ENCODE data around the gene ASCC2.

ASCC2 gene

GRCh38 chr22:29768052-29768693, 69.9 kb downstream of the ASCC2 start:
- H3K4me3 ChIP-seq (ENCODE audit: low read length) = peak overlapping the region; percentile 74
- DNase-seq (ENCODE audit: low read depth) = no peak
- no peak for TF ChIP-seq CTCF (IDR thresholded peaks at IDR 0.05; ENCODE audit: insufficient read depth, low read depth, low read length, missing control alignments)

- peak; percentile 92 for DNase-seq (ENCODE audit: low read depth)
- peak within 1 kb of the TSS; percentile 74 for H3K4me3 ChIP-seq (ENCODE audit: low read length)
- no peak for TF ChIP-seq CTCF (IDR thresholded peaks at IDR 0.05; ENCODE audit: insufficient read depth, low read depth, low read length, missing control alignments)
Measured at GRCh38 chr22:29767171-29768051, 70.7 kb downstream of the ASCC2 start, which contains the start of gene UQCR10. Gene UQCR10, plus strand, starts transcription at chr22:29767369. Its CDS starts 30 bp downstream, at chr22:29767399.

DNA sequence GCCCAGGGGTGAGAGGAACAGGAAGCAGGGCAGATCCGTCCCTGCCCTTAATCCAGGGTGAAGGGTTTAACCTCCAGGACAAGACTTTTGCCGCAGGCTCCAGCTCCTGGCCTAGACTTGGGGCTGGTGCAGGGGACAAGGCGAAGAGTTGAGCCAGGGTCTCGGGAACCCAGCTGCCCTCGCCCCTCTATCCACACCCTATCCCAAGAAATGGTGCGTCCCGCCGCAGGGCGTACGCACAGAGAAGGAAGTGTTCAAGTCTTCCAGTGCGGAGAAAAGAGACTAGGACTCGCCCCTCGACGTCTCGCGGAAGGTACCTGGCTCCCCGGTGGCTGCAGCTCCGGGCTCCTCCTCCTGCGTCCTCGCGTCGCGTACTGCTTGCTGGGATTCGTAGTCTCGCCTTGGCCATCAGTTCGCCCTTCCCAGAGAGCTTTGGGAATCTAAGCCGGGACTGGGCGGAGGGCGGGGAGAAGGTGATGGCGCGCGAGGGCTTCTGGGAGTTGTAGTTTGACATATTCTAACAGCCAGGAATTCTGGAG, 71.4 kb downstream of the ASCC2 start, which contains the start of gene ZMAT5:
ZMAT5 (minus strand) TSS at position 376 of the 539 bp plus-strand sequence. CDS start 18,463 bp downstream, outside the sequence.
- no peak for TF ChIP-seq CTCF (IDR thresholded peaks at IDR 0.05; ENCODE audit: insufficient read depth, low read depth, low read length, missing control alignments)
- H3K4me3 ChIP-seq (ENCODE audit: low read length) = peak within 1 kb of the TSS; percentile 74
- peak; percentile 99 for DNase-seq (ENCODE audit: low read depth)

- H3K4me3 ChIP-seq (ENCODE audit: low read length) = peak overlapping the region; percentile 74
- DNase-seq (ENCODE audit: low read depth) = peak; percentile 14
- no peak for TF ChIP-seq CTCF (IDR thresholded peaks at IDR 0.05; ENCODE audit: insufficient read depth, low read depth, low read length, missing control alignments)
Measured at GRCh38 chr22:29765905-29766631, 72.0 kb downstream of the ASCC2 start.

- peak; percentile 63 for DNase-seq (ENCODE audit: low read depth)
- no peak overlapping the region for H3K4me3 ChIP-seq (ENCODE audit: low read length)
- no peak for TF ChIP-seq CTCF (IDR thresholded peaks at IDR 0.05; ENCODE audit: insufficient read depth, low read depth, low read length, missing control alignments)
Measured at GRCh38 chr22:29762263-29762662, 75.8 kb downstream of the ASCC2 start.

DNA sequence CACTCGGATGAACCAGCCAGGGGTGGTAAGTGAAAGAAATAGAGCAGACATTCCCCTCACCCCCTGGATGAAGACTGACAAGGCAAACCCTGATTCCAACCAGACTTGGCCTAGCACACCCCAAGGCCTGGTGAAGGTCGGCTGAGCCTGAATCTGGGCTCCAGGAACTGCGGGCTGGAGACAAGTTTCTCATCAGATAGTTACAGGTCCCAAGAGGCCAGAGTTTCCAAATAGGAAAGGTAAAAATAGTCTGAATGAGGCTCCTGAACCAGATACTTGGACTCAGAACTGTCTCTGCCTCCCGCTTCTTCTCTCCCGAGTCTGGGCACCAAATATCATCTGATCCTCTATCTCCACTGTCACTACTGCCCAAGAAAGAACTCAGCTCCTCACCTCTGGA, 79.1 kb downstream of the ASCC2 start:
- H3K4me3 ChIP-seq (ENCODE audit: low read length) = no peak overlapping the region
- no peak for TF ChIP-seq CTCF (IDR thresholded peaks at IDR 0.05; ENCODE audit: insufficient read depth, low read depth, low read length, missing control alignments)
- no peak for DNase-seq (ENCODE audit: low read depth)
